Measurements from ENCODE around the gene TRIM52.
A peak's percentile ranks its signal among the peaks of the same experiment; 100 is the strongest.

Gene TRIM52

DNA sequence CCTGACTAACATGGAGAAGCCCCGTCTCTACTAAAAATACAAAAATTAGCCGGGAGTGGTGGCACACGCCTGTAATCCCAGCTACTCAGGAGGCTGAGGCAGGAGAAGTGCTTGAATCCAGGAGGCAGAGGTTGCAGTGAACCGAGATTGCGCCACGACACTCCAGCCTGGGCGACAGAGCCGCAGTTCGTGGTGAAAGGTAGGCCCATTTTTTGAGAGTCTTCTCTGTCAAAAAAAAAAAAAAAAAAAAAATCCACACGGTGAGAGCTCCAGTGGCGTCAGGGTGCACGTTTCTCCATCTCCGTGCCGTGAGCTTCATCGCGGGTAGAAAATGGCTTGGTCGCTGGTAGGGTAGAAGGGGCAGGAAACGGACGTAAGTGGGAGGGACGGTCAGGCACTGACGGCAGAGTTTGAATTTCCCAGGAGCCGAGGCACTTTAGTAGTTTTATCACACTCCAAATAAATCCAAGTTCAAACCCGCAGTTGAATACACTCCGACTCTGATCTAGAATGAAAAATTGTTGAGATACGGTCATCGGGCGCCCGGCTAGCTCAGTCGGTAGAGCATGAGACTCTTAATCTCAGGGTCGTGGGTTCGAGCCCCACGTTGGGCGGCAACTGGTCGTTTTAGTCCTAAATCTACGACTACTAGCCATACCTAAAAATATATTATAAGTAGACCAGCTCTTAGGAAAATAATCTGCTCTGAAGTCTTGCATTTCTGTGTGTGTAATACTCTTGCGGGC is 53.6 kb downstream of the TRIM52 start (continued):
- TF ChIP-seq ZNF148 (tag by site-specific recombination; IDR thresholded peaks at IDR 0.05; ENCODE audit: borderline replicate concordance): no peak
- TF ChIP-seq SP7 (tag by site-specific recombination; IDR thresholded peaks at IDR 0.05): peak; percentile 67
- no peak for TF ChIP-seq ZNF221 (tag by site-specific recombination; IDR thresholded peaks at IDR 0.05; ENCODE audit: borderline replicate concordance)
- TF ChIP-seq GLIS2 (tag by site-specific recombination; IDR thresholded peaks at IDR 0.05): no peak
- TF ChIP-seq, protein P1, sequence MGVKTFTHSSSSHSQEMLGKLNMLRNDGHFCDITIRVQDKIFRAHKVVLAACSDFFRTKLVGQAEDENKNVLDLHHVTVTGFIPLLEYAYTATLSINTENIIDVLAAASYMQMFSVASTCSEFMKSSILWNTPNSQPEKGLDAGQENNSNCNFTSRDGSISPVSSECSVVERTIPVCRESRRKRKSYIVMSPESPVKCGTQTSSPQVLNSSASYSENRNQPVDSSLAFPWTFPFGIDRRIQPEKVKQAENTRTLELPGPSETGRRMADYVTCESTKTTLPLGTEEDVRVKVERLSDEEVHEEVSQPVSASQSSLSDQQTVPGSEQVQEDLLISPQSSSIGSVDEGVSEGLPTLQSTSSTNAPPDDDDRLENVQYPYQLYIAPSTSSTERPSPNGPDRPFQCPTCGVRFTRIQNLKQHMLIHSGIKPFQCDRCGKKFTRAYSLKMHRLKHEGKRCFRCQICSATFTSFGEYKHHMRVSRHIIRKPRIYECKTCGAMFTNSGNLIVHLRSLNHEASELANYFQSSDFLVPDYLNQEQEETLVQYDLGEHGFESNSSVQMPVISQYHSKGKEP (tag by site-specific recombination; IDR thresholded peaks at IDR 0.05): peak; percentile 84
- 0 out of 2 replicates have a peak, but pooled peaks have one; percentile 33 for TF ChIP-seq OVOL3 (tag by site-specific recombination; IDR thresholded peaks at IDR 0.05)
- no peak for TF ChIP-seq REST (tag by site-specific recombination; IDR thresholded peaks at IDR 0.05)
- no peak for TF ChIP-seq FEZF1 (tag by site-specific recombination; IDR thresholded peaks at IDR 0.05)
- 0 out of 2 replicates have a peak, but pooled peaks have one; percentile 65 for TF ChIP-seq MYNN (tag by site-specific recombination; IDR thresholded peaks at IDR 0.05; ENCODE audit: borderline replicate concordance)
- no peak for TF ChIP-seq ZNF701 (tag by site-specific recombination; IDR thresholded peaks at IDR 0.05)
- TF ChIP-seq PBX3 (CRISPR knock-in tag; IDR thresholded peaks at IDR 0.05): no peak
- TF ChIP-seq ZNF600 (tag by site-specific recombination; IDR thresholded peaks at IDR 0.05): peak; percentile 79
- TF ChIP-seq ZNF501 (tag by site-specific recombination; IDR thresholded peaks at IDR 0.05): peak; percentile 89
- peak; percentile 42; the same call in 1 of the 2 replicates for TF ChIP-seq SCRT1 (tag by site-specific recombination; IDR thresholded peaks at IDR 0.05; ENCODE audit: borderline replicate concordance)
- no peak for TF ChIP-seq ZNF132 (tag by site-specific recombination; IDR thresholded peaks at IDR 0.05; ENCODE audit: borderline replicate concordance)
- no peak for TF ChIP-seq ZNF544 (tag by site-specific recombination; IDR thresholded peaks at IDR 0.05)
- TF ChIP-seq ZNF670 (tag by site-specific recombination; IDR thresholded peaks at IDR 0.05; ENCODE audit: low read depth): no peak
- no peak for TF ChIP-seq TCF7L2 (IDR thresholded peaks at IDR 0.05; ENCODE audit: borderline replicate concordance, low read depth, low read length)
- TF ChIP-seq ZNF169 (tag by site-specific recombination; IDR thresholded peaks at IDR 0.05): no peak
- TF ChIP-seq PRDM1 (tag by site-specific recombination; IDR thresholded peaks at IDR 0.05): no peak
- TF ChIP-seq, protein P2, sequence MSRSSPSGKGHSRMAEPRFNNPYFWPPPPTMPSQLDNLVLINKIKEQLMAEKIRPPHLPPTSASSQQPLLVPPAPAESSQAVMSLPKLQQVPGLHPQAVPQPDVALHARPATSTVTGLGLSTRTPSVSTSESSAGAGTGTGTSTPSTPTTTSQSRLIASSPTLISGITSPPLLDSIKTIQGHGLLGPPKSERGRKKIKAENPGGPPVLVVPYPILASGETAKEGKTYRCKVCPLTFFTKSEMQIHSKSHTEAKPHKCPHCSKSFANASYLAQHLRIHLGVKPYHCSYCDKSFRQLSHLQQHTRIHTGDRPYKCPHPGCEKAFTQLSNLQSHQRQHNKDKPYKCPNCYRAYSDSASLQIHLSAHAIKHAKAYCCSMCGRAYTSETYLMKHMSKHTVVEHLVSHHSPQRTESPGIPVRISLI (tag by site-specific recombination; IDR thresholded peaks at IDR 0.05): peak; percentile 98
- no peak for TF ChIP-seq ZNF473 (tag by site-specific recombination; IDR thresholded peaks at IDR 0.05)
- no peak for TF ChIP-seq ZNF404 (tag by site-specific recombination; IDR thresholded peaks at IDR 0.05)
- no peak for TF ChIP-seq ZNF354C (tag by site-specific recombination; IDR thresholded peaks at IDR 0.05; ENCODE audit: borderline replicate concordance, low read depth)
- no peak for TF ChIP-seq GLI2 (tag by site-specific recombination; IDR thresholded peaks at IDR 0.05; ENCODE audit: borderline replicate concordance, low read depth)
- TF ChIP-seq ZSCAN23 (tag by site-specific recombination; IDR thresholded peaks at IDR 0.05): peak; percentile 69; the same call in 1 of the 2 replicates
- TF ChIP-seq ZNF514 (tag by site-specific recombination; IDR thresholded peaks at IDR 0.05): no peak
- no peak for TF ChIP-seq ZNF571 (tag by site-specific recombination; IDR thresholded peaks at IDR 0.05)
- TF ChIP-seq GLIS1 (tag by site-specific recombination; IDR thresholded peaks at IDR 0.05): no peak
- TF ChIP-seq ZNF16 (tag by site-specific recombination; IDR thresholded peaks at IDR 0.05; ENCODE audit: low read depth): no peak
- TF ChIP-seq SALL2 (tag by site-specific recombination; IDR thresholded peaks at IDR 0.05; ENCODE audit: borderline replicate concordance): no peak
